Testis (tissue), 3 donors: Measurements from ENCODE around the gene GTF2A1. TPM values are rescaled to one million over a fixed set of nuclear protein-coding genes. Genes with fewer than 3 reads are reported as not detected.

ENCODE experiments used
- DNase-seq: peaks from one replicate; pipeline ENCODE4 v3.0.0-alpha.2; 2019
- H3K27ac ChIP-seq, 2 donors: fragments of 200-600 bp; sonication (generic); one replicate each; pipeline ENCODE4 v1.5.1; 2019
- H3K27me3 ChIP-seq: fragments of 200-600 bp; sonication (generic); one replicate; pipeline ENCODE4 v1.5.1; 2019
- H3K36me3 ChIP-seq: fragments of 200-600 bp; sonication (generic); one replicate; pipeline ENCODE4 v1.5.1; 2017; ENCODE audit warnings: low read depth; ENCODE audit errors: missing control alignments
- H3K4me1 ChIP-seq: fragments of 200-600 bp; sonication (generic); one replicate; pipeline ENCODE4 v1.5.1; 2019
- H3K4me3 ChIP-seq, 2 donors: fragments of 200-600 bp; sonication (generic); one replicate each; pipeline ENCODE4 v1.5.1; 2017 to 2019
- H3K9me3 ChIP-seq: fragments of 200-600 bp; sonication (generic); one replicate; pipeline ENCODE4 v1.5.1; 2017
- CTCF ChIP-seq, 3 experiments: fragments of 450-650 bp in 2 of 3; fragments of 200-600 bp in 1 of 3; sonication (generic) in 1 of 3; IDR thresholded peaks; one replicate each; pipeline ENCODE4 v1.5.1; 2016 to 2019; ENCODE audit warnings: antibody characterized with exemption in 3 of 3, mild to moderate bottlenecking in 2 of 3, moderate library complexity in 1 of 3
- POLR2A ChIP-seq: fragments of 450-650 bp; IDR thresholded peaks from one replicate; pipeline ENCODE4 v1.6.1; 2017; ENCODE audit warnings: antibody characterized with exemption, mild to moderate bottlenecking, moderate library complexity
- WGBS, 2 donors: methylation state at CpG; one replicate each; pipeline ENCODE4 v1.1.5; 2018; 5-methylcytosine and 5-hydroxymethylcytosine counted together
- intact Hi-C: fragments of 100-400 bp; cut with DNase I; formaldehyde crosslinking; loops from one replicate; pipeline ENCODE4 v1.15.1; 2023; ENCODE audit warnings: low total_unique reads
- polyA plus RNA-seq: library from polyadenylated mRNA; stranded (reverse); fragments of 350-450 nt; fragmentation: Illumina TruSeq; extraction: RNeasy Lipid Tissue Mini Kit (QIAGEN cat#74804); gene quantifications from one replicate; pipeline ENCODE4 v1.2.3, GENCODE V29; 2014; ENCODE audit warnings: low read depth, low replicate concordance; ENCODE audit not compliant: insufficient read depth
- total RNA-seq, 2 donors: library from RNA; depleted of rRNA; stranded (reverse); fragments of >200 nt; gene quantifications; one replicate each; pipeline ENCODE4 v1.2.3, GENCODE V29; 2016

GTF2A1 gene
- total and polyA plus RNA-seq, 3 donors from 2014 or later: 50.2 to 66.0 (median 52.9) TPM

GRCh38 chr14:81176241-81176640, 44.5 kb downstream of the GTF2A1 start:
- Histone ChIP-seq H3K9me3 (no peaks in the 10 kb centered on the region), H3K4me3 (no peak overlapping the region), H3K27me3 (no peaks in the 10 kb centered on the region), H3K4me1 (no peaks in the 10 kb centered on the region), H3K27ac (peak overlapping the region in 1 of 2 donors; percentile 33), H3K36me3 (no peaks in the 10 kb centered on the region)
- WGBS, 2 donors: 90 to 92% methylated on average over 3 of the region's 3 CpGs
- peak; percentile 43 for DNase-seq
- intact Hi-C loops: no loop called here
- TF ChIP-seq CTCF (IDR thresholded peaks at IDR 0.05) (no peak), POLR2A (no peak)

- intact Hi-C loops: no loop called here
- no peak overlapping the region for H3K27ac ChIP-seq
- H3K4me3 ChIP-seq: no peak overlapping the region
- DNase-seq: no peak
- WGBS, 2 donors: 72 to 83% methylated on average over 3 of the region's 3 CpGs
- H3K36me3 ChIP-seq: no peaks in the 10 kb centered on the region
- no peaks in the 10 kb centered on the region for H3K9me3 ChIP-seq
- H3K27me3 ChIP-seq: no peaks in the 10 kb centered on the region
- H3K4me1 ChIP-seq: peaks cover 3% of the 10 kb centered on the region
- TF ChIP-seq CTCF (IDR thresholded peaks at IDR 0.05) (no peak), POLR2A (no peak)
These were observed 47.9 kb downstream of the GTF2A1 start for GRCh38 chr14:81172881-81173280.

GRCh38 chr14:81172353-81172752, 48.4 kb downstream of the GTF2A1 start:
- intact Hi-C loops: no loop called here
- H3K9me3 ChIP-seq: no peaks in the 10 kb centered on the region
- H3K4me3 ChIP-seq: no peak overlapping the region
- TF ChIP-seq POLR2A (no peak), CTCF (IDR thresholded peaks at IDR 0.05) (no peak)
- DNase-seq: no peak
- H3K36me3 ChIP-seq: no peaks in the 10 kb centered on the region
- H3K4me1 ChIP-seq: peaks cover 3% of the 10 kb centered on the region
- no peak overlapping the region for H3K27ac ChIP-seq
- no peaks in the 10 kb centered on the region for H3K27me3 ChIP-seq
- 77 to 85% methylated on average over 2 of the region's 2 CpGs for WGBS, 2 donors

GRCh38 chr14:81170829-81171195, 49.9 kb downstream of the GTF2A1 start:
- intact Hi-C loops: no loop called here
- no peak for DNase-seq
- Histone ChIP-seq H3K27ac (peak overlapping the region; percentile 78 to 81), H3K36me3 (no peaks in the 10 kb centered on the region), H3K4me1 (peaks cover 3% of the 10 kb centered on the region), H3K9me3 (no peaks in the 10 kb centered on the region), H3K4me3 (peak overlapping the region in 1 of 2 donors; percentile 64), H3K27me3 (no peaks in the 10 kb centered on the region)
- WGBS, 2 donors: 8 to 12% methylated on average over 3 of the region's 3 CpGs
- TF ChIP-seq POLR2A (no peak), CTCF (IDR thresholded peaks at IDR 0.05) (no peak)

GRCh38 chr14:81170104-81170828, 50.5 kb downstream of the GTF2A1 start:
- H3K27me3 ChIP-seq: no peaks in the 10 kb centered on the region
- H3K36me3 ChIP-seq: no peaks in the 10 kb centered on the region
- peaks cover 3% of the 10 kb centered on the region for H3K4me1 ChIP-seq
- 1% methylated on average over 10 to 20 of the region's 28 CpGs for WGBS, 2 donors
- peak; percentile 95 for DNase-seq
- H3K9me3 ChIP-seq: no peaks in the 10 kb centered on the region
- H3K4me3 ChIP-seq: peak overlapping the region; percentile 47 to 64
- TF ChIP-seq POLR2A (no peak), CTCF (IDR thresholded peaks at IDR 0.05) (peak; percentile 81 to 92 (median 92))
- peak overlapping the region; percentile 78 to 81 for H3K27ac ChIP-seq
- intact Hi-C loops: no loop called here
